ENCODE measurements around the gene PDE11A. TPM values are rescaled to one million over a fixed set of nuclear protein-coding genes. Genes with fewer than 3 reads are reported as not detected.

PDE11A gene
- total and polyA plus RNA-seq, 2 of the 13 experiments (the other 11 are each of a cell fraction or from before 2014, with no cell fraction given): 1.2 to 1.7 TPM

DNA sequence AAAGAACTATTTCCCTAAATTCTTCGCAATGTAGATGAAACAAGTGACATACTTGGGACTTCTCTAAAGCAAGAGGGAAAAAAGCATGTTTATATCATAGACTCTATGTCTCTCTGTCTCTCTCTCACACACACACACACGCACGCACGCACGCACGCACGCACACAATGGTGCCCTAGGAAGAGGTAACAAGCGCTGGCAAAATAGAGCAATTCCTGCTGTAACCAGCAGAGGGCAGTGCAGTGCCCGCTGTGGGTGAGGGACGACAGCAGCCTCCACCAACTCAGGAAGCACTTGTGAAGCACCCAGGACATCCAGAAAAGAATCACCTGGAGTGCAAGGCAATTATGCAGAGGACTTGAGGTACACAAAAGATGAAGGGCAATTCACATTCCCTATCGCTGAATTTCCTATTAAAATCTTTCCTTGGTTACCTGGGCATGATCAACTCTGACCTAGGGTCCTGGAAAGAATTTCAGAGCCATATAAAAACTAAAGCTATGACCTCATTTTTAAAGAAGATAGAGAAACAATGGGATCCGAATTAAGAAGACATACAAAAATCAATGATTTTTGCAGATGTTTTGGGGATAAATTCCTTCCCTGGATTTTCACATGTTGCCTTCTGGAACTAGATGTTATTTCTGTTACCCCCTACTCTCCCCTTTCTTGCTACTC is 166.4 kb downstream of the PDE11A start (continued):
- TF ChIP-seq, protein P1, sequence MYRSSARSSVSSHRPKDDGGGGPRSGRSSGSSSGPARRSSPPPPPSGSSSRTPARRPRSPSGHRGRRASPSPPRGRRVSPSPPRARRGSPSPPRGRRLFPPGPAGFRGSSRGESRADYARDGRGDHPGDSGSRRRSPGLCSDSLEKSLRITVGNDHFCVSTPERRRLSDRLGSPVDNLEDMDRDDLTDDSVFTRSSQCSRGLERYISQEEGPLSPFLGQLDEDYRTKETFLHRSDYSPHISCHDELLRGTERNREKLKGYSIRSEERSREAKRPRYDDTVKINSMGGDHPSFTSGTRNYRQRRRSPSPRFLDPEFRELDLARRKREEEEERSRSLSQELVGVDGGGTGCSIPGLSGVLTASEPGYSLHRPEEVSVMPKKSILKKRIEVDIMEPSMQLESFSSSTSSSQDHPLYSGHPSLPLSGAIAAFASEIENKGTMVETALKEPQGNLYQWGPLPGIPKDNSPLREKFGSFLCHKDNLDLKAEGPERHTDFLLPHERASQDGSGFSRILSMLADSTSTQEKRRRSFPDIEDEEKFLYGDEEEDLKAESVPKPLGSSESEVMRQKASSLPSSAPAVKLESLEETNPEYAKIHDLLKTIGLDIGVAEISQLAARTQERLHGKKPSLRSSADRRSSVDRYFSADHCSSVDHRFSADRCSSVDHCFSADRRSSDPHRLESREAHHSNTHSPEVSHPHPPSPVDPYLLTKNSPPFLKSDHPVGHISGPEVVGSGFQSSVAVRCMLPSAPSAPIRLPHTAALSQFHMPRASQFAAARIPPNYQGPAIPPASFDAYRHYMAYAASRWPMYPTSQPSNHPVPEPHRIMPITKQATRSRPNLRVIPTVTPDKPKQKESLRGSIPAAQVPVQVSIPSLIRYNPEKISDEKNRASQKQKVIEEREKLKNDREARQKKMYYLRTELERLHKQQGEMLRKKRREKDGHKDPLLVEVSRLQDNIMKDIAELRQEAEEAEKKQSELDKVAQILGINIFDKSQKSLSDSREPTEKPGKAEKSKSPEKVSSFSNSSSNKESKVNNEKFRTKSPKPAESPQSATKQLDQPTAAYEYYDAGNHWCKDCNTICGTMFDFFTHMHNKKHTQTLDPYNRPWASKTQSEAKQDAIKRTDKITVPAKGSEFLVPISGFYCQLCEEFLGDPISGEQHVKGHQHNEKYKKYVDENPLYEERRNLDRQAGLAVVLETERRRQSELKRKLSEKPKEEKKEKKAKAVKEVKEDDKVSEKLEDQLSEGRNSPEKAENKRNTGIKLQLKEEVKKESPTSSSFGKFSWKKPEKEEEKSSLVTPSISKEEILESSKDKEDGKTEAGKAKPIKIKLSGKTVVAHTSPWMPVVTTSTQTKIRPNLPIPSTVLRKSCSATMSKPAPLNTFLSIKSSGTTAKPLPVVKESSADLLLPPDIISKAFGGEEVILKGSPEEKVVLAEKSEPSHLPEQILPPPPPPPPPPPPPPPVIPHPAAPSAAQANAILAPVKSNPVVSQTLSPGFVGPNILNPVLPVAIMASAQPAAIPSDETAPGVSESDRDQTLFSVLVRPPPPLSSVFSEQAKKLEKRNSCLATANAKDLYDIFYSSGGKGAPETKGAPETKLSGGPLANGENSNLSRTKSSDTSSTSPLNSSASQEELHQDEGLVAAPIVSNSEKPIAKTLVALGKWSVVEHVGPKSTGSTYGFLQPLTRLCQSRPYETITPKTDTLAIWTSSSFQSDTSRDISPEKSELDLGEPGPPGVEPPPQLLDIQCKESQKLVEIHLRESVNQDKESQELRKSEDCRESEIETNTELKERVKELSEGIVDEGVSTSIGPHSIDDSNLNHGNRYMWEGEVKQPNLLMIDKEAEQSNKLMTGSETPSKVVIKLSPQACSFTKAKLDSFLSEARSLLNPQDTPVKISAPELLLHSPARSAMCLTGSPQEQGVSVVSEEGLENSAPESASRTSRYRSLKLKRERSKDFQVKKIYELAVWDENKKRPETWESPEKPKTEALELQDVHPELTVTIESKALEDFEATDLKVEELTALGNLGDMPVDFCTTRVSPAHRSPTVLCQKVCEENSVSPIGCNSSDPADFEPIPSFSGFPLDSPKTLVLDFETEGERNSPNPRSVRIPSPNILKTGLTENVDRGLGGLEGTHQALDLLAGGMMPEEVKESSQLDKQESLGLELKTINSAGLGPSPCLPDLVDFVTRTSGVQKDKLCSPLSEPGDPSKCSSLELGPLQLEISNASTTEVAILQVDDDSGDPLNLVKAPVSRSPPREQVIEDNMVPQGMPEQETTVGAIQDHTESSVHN (CRISPR knock-in tag; IDR thresholded peaks at IDR 0.05): no peak
- TF ChIP-seq ATF7 (IDR thresholded peaks at IDR 0.05) (peak; percentile 65), ATF7 (CRISPR knock-in tag; IDR thresholded peaks at IDR 0.05) (no peak), TSC22D2 (CRISPR knock-in tag; IDR thresholded peaks at IDR 0.05; ENCODE audit: borderline replicate concordance) (no peak), CCDC6 (CRISPR knock-in tag; IDR thresholded peaks at IDR 0.05) (0 out of 2 replicates have a peak, but pooled peaks have one; percentile 56), ZFAT (CRISPR knock-in tag; conservative IDR thresholded peaks at IDR 0.05) (no peak), SPEN (CRISPR knock-in tag; IDR thresholded peaks at IDR 0.05; ENCODE audit: low read depth) (peak; percentile 63; the same call in 1 of the 2 replicates), ZBTB38 (CRISPR knock-in tag; IDR thresholded peaks at IDR 0.05) (peak; percentile 60; the same call in 1 of the 2 replicates), RBM22 (optimal IDR thresholded peaks at IDR 0.05; ENCODE audit: low read length) (no peak), STAG1 (CRISPR knock-in tag; IDR thresholded peaks at IDR 0.05) (peak; percentile 70), ZMYM4 (CRISPR knock-in tag; IDR thresholded peaks at IDR 0.05) (peak; percentile 70; the same call in 1 of the 2 replicates), ELF1 (CRISPR knock-in tag; IDR thresholded peaks at IDR 0.05) (no peak), GLI4 (CRISPR knock-in tag; IDR thresholded peaks at IDR 0.05; ENCODE audit: borderline replicate concordance) (no peak), SALL1 (CRISPR knock-in tag; IDR thresholded peaks at IDR 0.05) (peak; percentile 56; the same call in 1 of the 2 replicates), ZNF749 (CRISPR knock-in tag; IDR thresholded peaks at IDR 0.05; ENCODE audit: borderline replicate concordance) (no peak), YY1 (IDR thresholded peaks at IDR 0.05; ENCODE audit: insufficient read depth, insufficient replicate concordance, low read depth, low read length) (peak; percentile 41), ESRRA (CRISPR knock-in tag; IDR thresholded peaks at IDR 0.05; ENCODE audit: low read depth) (0 out of 2 replicates have a peak, but pooled peaks have one; percentile 36)
- TF ChIP-seq, protein P2, sequence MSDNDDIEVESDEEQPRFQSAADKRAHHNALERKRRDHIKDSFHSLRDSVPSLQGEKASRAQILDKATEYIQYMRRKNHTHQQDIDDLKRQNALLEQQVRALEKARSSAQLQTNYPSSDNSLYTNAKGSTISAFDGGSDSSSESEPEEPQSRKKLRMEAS (IDR thresholded peaks at IDR 0.05): 0 out of 2 replicates have a peak, but pooled peaks have one; percentile 11
- TF ChIP-seq, protein P3, sequence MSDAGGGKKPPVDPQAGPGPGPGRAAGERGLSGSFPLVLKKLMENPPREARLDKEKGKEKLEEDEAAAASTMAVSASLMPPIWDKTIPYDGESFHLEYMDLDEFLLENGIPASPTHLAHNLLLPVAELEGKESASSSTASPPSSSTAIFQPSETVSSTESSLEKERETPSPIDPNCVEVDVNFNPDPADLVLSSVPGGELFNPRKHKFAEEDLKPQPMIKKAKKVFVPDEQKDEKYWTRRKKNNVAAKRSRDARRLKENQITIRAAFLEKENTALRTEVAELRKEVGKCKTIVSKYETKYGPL (CRISPR knock-in tag; IDR thresholded peaks at IDR 0.05): no peak
- TF ChIP-seq, protein P4, sequence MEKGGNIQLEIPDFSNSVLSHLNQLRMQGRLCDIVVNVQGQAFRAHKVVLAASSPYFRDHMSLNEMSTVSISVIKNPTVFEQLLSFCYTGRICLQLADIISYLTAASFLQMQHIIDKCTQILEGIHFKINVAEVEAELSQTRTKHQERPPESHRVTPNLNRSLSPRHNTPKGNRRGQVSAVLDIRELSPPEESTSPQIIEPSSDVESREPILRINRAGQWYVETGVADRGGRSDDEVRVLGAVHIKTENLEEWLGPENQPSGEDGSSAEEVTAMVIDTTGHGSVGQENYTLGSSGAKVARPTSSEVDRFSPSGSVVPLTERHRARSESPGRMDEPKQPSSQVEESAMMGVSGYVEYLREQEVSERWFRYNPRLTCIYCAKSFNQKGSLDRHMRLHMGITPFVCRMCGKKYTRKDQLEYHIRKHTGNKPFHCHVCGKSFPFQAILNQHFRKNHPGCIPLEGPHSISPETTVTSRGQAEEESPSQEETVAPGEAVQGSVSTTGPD (CRISPR knock-in tag; IDR thresholded peaks at IDR 0.05): no peak
